ENCODE measurements around the gene PARD6G. TPM values are rescaled to one million over a fixed set of nuclear protein-coding genes. Genes with fewer than 3 reads are reported as not detected.
A peak's percentile ranks its signal among the peaks of the same experiment; 100 is the strongest.
"Not testable (repeated sequence)": the region's sequence is repeated elsewhere in the genome, so short reads cannot be mapped to it uniquely, and the experiment has no call there.

PARD6G gene
- total RNA-seq, 1 experiment from 2014 or later: 5.4 TPM

- no peaks in the 10 kb centered on the region for H3K9me3 ChIP-seq (ENCODE audit: low read length)
- no peak overlapping the region for H3K27ac ChIP-seq (ENCODE audit: low read length)
- ATAC-seq (no peak), DNase-seq (no peak)
- H3K9ac ChIP-seq (ENCODE audit: low read length): no peak overlapping the region
- no peak overlapping the region for H3K4me2 ChIP-seq (ENCODE audit: low read length)
- H4K20me1 ChIP-seq (ENCODE audit: low read length): no peaks in the 10 kb centered on the region
- no peaks in the 10 kb centered on the region for H3K9me2 ChIP-seq (replicated peaks; ENCODE audit: low read length)
- H2AFZ ChIP-seq (ENCODE audit: low read length): no peak overlapping the region
- no TSS peak for BruUV-seq (replicated peaks)
- no peaks in the 10 kb centered on the region for H3F3A ChIP-seq (ENCODE audit: low read length, unreplicated experiment)
- no peaks in the 10 kb centered on the region for H3K27me3 ChIP-seq (ENCODE audit: low read length)
- no peak for TF ChIP-seq CTCF (conservative IDR thresholded peaks at IDR 0.05; ENCODE audit: low read depth, low read length)
- TF ChIP-seq EZH2phosphoT487 (IDR thresholded peaks at IDR 0.05; ENCODE audit: borderline replicate concordance, low read length): no peak
- no peak for TF ChIP-seq EZH2 (IDR thresholded peaks at IDR 0.05; ENCODE audit: low read length, unreplicated experiment)
- no peak overlapping the region for H3K4me3 ChIP-seq (ENCODE audit: low read length)
- H3K4me1 ChIP-seq (ENCODE audit: insufficient read depth, low read length): no peaks in the 10 kb centered on the region
- POLR2A ChIA-PET (ENCODE audit: unreplicated experiment): no interaction called here
- intact Hi-C loops (cut with micrococcal nuclease): no loop called here
- H3K36me3 ChIP-seq (ENCODE audit: low read depth, low read length): no peaks in the 10 kb centered on the region
- CTCF ChIA-PET: no interaction called here
- no peaks in the 10 kb centered on the region for H3K79me2 ChIP-seq (ENCODE audit: low read length)
Measured at GRCh38 chr18:80258640-80259039, 11.3 kb upstream of the PARD6G start.

- H3K4me2 ChIP-seq (ENCODE audit: low read length); H3F3A ChIP-seq (ENCODE audit: low read length, unreplicated experiment); H3K79me2 ChIP-seq (ENCODE audit: low read length); H3K36me3 ChIP-seq (ENCODE audit: low read depth, low read length); H2AFZ ChIP-seq (ENCODE audit: low read length); H3K27ac ChIP-seq (ENCODE audit: low read length); H4K20me1 ChIP-seq (ENCODE audit: low read length); intact Hi-C loops (cut with micrococcal nuclease); POLR2A ChIA-PET (ENCODE audit: unreplicated experiment); BruUV-seq (replicated peaks); H3K9me3 ChIP-seq (ENCODE audit: low read length); H3K27me3 ChIP-seq (ENCODE audit: low read length); H3K4me1 ChIP-seq (ENCODE audit: insufficient read depth, low read length); H3K9ac ChIP-seq (ENCODE audit: low read length); H3K9me2 ChIP-seq (replicated peaks; ENCODE audit: low read length); H3K4me3 ChIP-seq (ENCODE audit: low read length): not testable (repeated sequence)
- peak; percentile 75 for TF ChIP-seq CTCF (conservative IDR thresholded peaks at IDR 0.05; ENCODE audit: low read depth, low read length)
- peak; percentile 79 for DNase-seq
- peak; percentile 59 for ATAC-seq
- CTCF ChIA-PET: interaction anchor here (0.5 kb wide), 1 partner anchor 100 kb away, joined by 4 read pairs; no protein-coding TSS in a partner anchor
Measured at GRCh38 chr18:80257579-80258543, 10.5 kb upstream of the PARD6G start.

- intact Hi-C loops (cut with micrococcal nuclease): no loop called here
- TF ChIP-seq EZH2 (IDR thresholded peaks at IDR 0.05; ENCODE audit: low read length, unreplicated experiment) (no peak), EZH2phosphoT487 (IDR thresholded peaks at IDR 0.05; ENCODE audit: borderline replicate concordance, low read length) (no peak)
- H3K4me1 ChIP-seq (ENCODE audit: insufficient read depth, low read length): no peaks in the 10 kb centered on the region
- no peaks in the 10 kb centered on the region for H4K20me1 ChIP-seq (ENCODE audit: low read length)
- no peaks in the 10 kb centered on the region for H3K79me2 ChIP-seq (ENCODE audit: low read length)
- H3K9me3 ChIP-seq (ENCODE audit: low read length): no peaks in the 10 kb centered on the region
- BruUV-seq (replicated peaks): no TSS peak
- H3K4me3 ChIP-seq (ENCODE audit: low read length): no peak overlapping the region
- no peaks in the 10 kb centered on the region for H3K9me2 ChIP-seq (replicated peaks; ENCODE audit: low read length)
- ChIA-PET CTCF (no interaction called here), POLR2A (ENCODE audit: unreplicated experiment) (no interaction called here)
- H2AFZ ChIP-seq (ENCODE audit: low read length): no peak overlapping the region
- no peaks in the 10 kb centered on the region for H3F3A ChIP-seq (ENCODE audit: low read length, unreplicated experiment)
- no peak overlapping the region for H3K9ac ChIP-seq (ENCODE audit: low read length)
- no peaks in the 10 kb centered on the region for H3K36me3 ChIP-seq (ENCODE audit: low read depth, low read length)
- DNase-seq (no peak), ATAC-seq (no peak)
- no peak overlapping the region for H3K4me2 ChIP-seq (ENCODE audit: low read length)
- H3K27ac ChIP-seq (ENCODE audit: low read length): no peak overlapping the region
- H3K27me3 ChIP-seq (ENCODE audit: low read length): no peaks in the 10 kb centered on the region
Measured at GRCh38 chr18:80254971-80255500, 7.7 kb upstream of the PARD6G start.

Data from PC-3 (cell line).